Panc1 (cell line): ENCODE results near the gene MT1X. TPM values are rescaled to one million over a fixed set of nuclear protein-coding genes. Genes with fewer than 3 reads are reported as not detected.

Experiments used
- ATAC-seq: fragments of 200-7000 bp; cut with Tn5 transposase; 2 replicates; pipeline ENCODE4 v1.9.1; 2020; ENCODE audit warnings: mild to moderate bottlenecking, moderate library complexity
- BruUV-seq: library from RNA; stranded (reverse); fragments of 400-500 nt; replicated peaks from 2 replicates; lab custom pipeline; 2021; lab: Mats Ljungman, UMichigan
- CTCF ChIA-PET: fragments of 300-600 bp; sonication (Branson Sonifier 250); formaldehyde crosslinking; loops from one replicate; lab custom pipeline; 2022; ENCODE audit warnings: antibody characterized with exemption; lab: Charles Lee
- POLR2A ChIA-PET: fragments of 300-600 bp; sonication (Branson Sonifier 250); formaldehyde crosslinking; loops from one replicate; lab custom pipeline; 2022; ENCODE audit warnings: antibody characterized with exemption; lab: Charles Lee
- DNase-seq: peaks from one replicate; pipeline ENCODE4 v3.0.0-alpha.2; 2010; ENCODE audit warnings: low read depth, low spot score
- H3K27ac ChIP-seq: 2 replicates; pipeline ENCODE4 v1.5.1; 2011; ENCODE audit warnings: mild to moderate bottlenecking, low read length, inconsistent platforms
- H3K27me3 ChIP-seq: fragments of 200-500 bp; sonication (Bioruptor generic); 2 replicates; pipeline ENCODE4 v1.6.0; 2014; ENCODE audit warnings: low read length, inconsistent platforms; ENCODE audit not compliant: control insufficient read depth, insufficient read depth
- H3K36me3 ChIP-seq: fragments of 200-500 bp; sonication (Bioruptor generic); 2 replicates; pipeline ENCODE4 v1.5.1; 2014; ENCODE audit warnings: inconsistent platforms, mild to moderate bottlenecking, low read length, moderate library complexity; ENCODE audit not compliant: control insufficient read depth, insufficient read depth
- H3K4me1 ChIP-seq: 2 replicates; pipeline ENCODE4 v1.5.1; 2011; ENCODE audit warnings: inconsistent platforms, mild to moderate bottlenecking, low read length, moderate library complexity; ENCODE audit not compliant: control insufficient read depth, insufficient read depth
- H3K4me3 ChIP-seq, 2 experiments: 2 replicates each; pipeline ENCODE4 v1.5.1; 2011 to 2012; ENCODE audit warnings: low read depth in 2 of 2, low read length in 2 of 2, mild to moderate bottlenecking in 2 of 2, inconsistent platforms in 1 of 2, moderate library complexity in 1 of 2
- H3K9me3 ChIP-seq: fragments of 200-500 bp; sonication (Bioruptor generic); 2 replicates; pipeline ENCODE4 v1.5.1; 2014; ENCODE audit warnings: low read depth, mild to moderate bottlenecking, inconsistent platforms, low read length, moderate library complexity; ENCODE audit not compliant: control insufficient read depth, insufficient read depth
- POLR2AphosphoS5 ChIP-seq: IDR thresholded peaks from 2 replicates; pipeline ENCODE4 v1.6.1; 2012; ENCODE audit warnings: mild to moderate bottlenecking, low read depth, low read length, moderate library complexity
- REST ChIP-seq, 2 experiments: IDR thresholded peaks; 2 replicates each; pipeline ENCODE4 v1.6.1; 2011 to 2012; ENCODE audit warnings: low read depth in 2 of 2, control low read depth in 1 of 2, low read length in 1 of 2, mild to moderate bottlenecking in 1 of 2, moderate library complexity in 1 of 2; ENCODE audit not compliant: insufficient read depth in 1 of 2
- SIN3A ChIP-seq: IDR thresholded peaks from 2 replicates; pipeline ENCODE4 v1.6.1; 2012; ENCODE audit warnings: low read depth, mild to moderate bottlenecking, low read length, moderate library complexity, borderline replicate concordance; ENCODE audit not compliant: insufficient read depth
- TCF7L2 ChIP-seq: IDR thresholded peaks from 2 replicates; pipeline ENCODE4 v1.6.1; 2011; ENCODE audit warnings: mild to moderate bottlenecking, low read depth, low read length, inconsistent platforms
- in situ Hi-C: cut with HindIII; loops from 2 replicates; pipeline ENCODE4 v1.10.0; 2016; ENCODE audit warnings: low sequenced_read_pairs, low pct_unique_long_range_greater_than_20kb
- intact Hi-C: fragments of 100-400 bp; cut with micrococcal nuclease; formaldehyde crosslinking; loops from one replicate; pipeline ENCODE4 v1.10.0; 2022; ENCODE audit not compliant: unreplicated experiment
- total RNA-seq: library from RNA; stranded (reverse); gene quantifications from one replicate; pipeline ENCODE4 v1.2.1, GENCODE V29; 2021; ENCODE audit not compliant: unreplicated experiment
- TF ChIP-seq, protein P1 (sequence below): fragments of 450-650 bp; IDR thresholded peaks from 2 replicates; pipeline ENCODE4 v1.5.1; 2017; ENCODE audit warnings: mild to moderate bottlenecking

MT1X gene
- total RNA-seq, 1 experiment from 2014 or later = 25.9 TPM

DNA sequence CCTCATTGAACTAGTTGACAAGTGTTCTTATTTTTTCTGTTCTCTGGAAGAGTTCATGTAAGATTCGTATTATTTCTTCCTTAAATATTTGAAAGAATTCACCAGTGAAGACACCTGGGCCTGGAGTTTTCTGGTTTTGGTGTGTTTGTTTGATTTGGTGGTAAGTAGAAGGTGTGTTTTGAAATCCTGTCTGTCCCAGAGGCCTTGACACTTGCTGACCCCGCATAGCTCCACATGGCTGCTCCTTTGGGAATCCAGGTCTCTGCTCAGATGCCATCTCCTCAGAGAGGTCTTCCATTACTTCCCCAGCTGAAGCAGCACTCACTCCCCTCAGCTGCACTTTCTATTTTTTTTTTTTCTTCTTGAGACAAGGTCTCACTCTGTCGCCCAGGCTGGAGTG is 41.9 kb downstream of the MT1X start:
- BruUV-seq = no TSS peak
- H3K4me1 ChIP-seq = no peaks in the 10 kb centered on the region
- H3K27me3 ChIP-seq = no peaks in the 10 kb centered on the region
- ChIA-PET POLR2A (interaction anchor here (0.7 kb wide), 1 partner anchor 155 kb away, joined by 4 read pairs; no protein-coding TSS in a partner anchor), CTCF (no interaction called here)
- no peaks in the 10 kb centered on the region for H3K36me3 ChIP-seq
- DNase-seq = no peak
- no peaks in the 10 kb centered on the region for H3K9me3 ChIP-seq
- H3K27ac ChIP-seq = no peak overlapping the region
- no peak overlapping the region for H3K4me3 ChIP-seq
- no peak for ATAC-seq
- intact Hi-C loops (no loop called here), in situ Hi-C loops (no loop called here)
- TF ChIP-seq, protein P1, sequence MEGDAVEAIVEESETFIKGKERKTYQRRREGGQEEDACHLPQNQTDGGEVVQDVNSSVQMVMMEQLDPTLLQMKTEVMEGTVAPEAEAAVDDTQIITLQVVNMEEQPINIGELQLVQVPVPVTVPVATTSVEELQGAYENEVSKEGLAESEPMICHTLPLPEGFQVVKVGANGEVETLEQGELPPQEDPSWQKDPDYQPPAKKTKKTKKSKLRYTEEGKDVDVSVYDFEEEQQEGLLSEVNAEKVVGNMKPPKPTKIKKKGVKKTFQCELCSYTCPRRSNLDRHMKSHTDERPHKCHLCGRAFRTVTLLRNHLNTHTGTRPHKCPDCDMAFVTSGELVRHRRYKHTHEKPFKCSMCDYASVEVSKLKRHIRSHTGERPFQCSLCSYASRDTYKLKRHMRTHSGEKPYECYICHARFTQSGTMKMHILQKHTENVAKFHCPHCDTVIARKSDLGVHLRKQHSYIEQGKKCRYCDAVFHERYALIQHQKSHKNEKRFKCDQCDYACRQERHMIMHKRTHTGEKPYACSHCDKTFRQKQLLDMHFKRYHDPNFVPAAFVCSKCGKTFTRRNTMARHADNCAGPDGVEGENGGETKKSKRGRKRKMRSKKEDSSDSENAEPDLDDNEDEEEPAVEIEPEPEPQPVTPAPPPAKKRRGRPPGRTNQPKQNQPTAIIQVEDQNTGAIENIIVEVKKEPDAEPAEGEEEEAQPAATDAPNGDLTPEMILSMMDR = no peak
- no peak for TF ChIP-seq SIN3A
- TF ChIP-seq POLR2AphosphoS5 = no peak
- TF ChIP-seq TCF7L2 = no peak

GRCh38 chr16:56726283-56726682 is 44.0 kb downstream of the MT1X start:
- Histone ChIP-seq H3K27ac (no peak overlapping the region), H3K4me3 (no peak overlapping the region), H3K27me3 (no peaks in the 10 kb centered on the region), H3K4me1 (peaks cover 5% of the 10 kb centered on the region; the same call in 1 of the 2 replicates), H3K36me3 (no peaks in the 10 kb centered on the region; the same call in 1 of the 2 replicates), H3K9me3 (no peaks in the 10 kb centered on the region)
- in situ Hi-C loops = no loop called here
- ChIA-PET POLR2A (no interaction called here), CTCF (no interaction called here)
- BruUV-seq = no TSS peak
- TF ChIP-seq POLR2AphosphoS5 (no peak), REST (IDR thresholded peaks at IDR 0.05; ENCODE audit: insufficient read depth in 1 of 2, low read depth in 2 of 2, low read length in 1 of 2) (no peak), TCF7L2 (no peak), SIN3A (no peak)
- TF ChIP-seq, protein P1 = no peak
- intact Hi-C loops = no loop called here
- ATAC-seq = no peak
- no peak for DNase-seq
